ENCODE data around the gene GAPDH.
A peak's percentile ranks its signal among the peaks of the same experiment; 100 is the strongest.
"Not testable (repeated sequence)": the region's sequence is repeated elsewhere in the genome, so short reads cannot be mapped to it uniquely, and the experiment has no call there.

The GAPDH gene

GRCh38 chr12:6563448-6564050 is 29.2 kb downstream of the GAPDH start:
- peak; percentile 71 for DNase-seq (ENCODE audit: low read depth)

GRCh38 chr12:6567112-6567670 is 32.9 kb downstream of the GAPDH start:
- no peak for DNase-seq (ENCODE audit: low read depth)

- DNase-seq (ENCODE audit: low read depth): no peak
Measured at GRCh38 chr12:6569312-6569711, 35.0 kb downstream of the GAPDH start.

- DNase-seq (ENCODE audit: low read depth): no peak
Measured at GRCh38 chr12:6569786-6570185, 35.5 kb downstream of the GAPDH start.

- DNase-seq (ENCODE audit: low read depth): no peak
Measured at GRCh38 chr12:6570264-6570887, 36.1 kb downstream of the GAPDH start.

- DNase-seq (ENCODE audit: low read depth): no peak
Measured at GRCh38 chr12:6573001-6573400, 38.7 kb downstream of the GAPDH start.

GRCh38 chr12:6574576-6575295 is 40.4 kb downstream of the GAPDH start:
- no peak for DNase-seq (ENCODE audit: low read depth)

- DNase-seq (ENCODE audit: low read depth): no peak
Measured at GRCh38 chr12:6575648-6576047, 41.3 kb downstream of the GAPDH start.

GRCh38 chr12:6582196-6582595 is 47.9 kb downstream of the GAPDH start:
- no peak for DNase-seq (ENCODE audit: low read depth)

- DNase-seq (ENCODE audit: low read depth): no peak
Measured at GRCh38 chr12:6582959-6583358, 48.6 kb downstream of the GAPDH start.

GRCh38 chr12:6584293-6584692 is 50.0 kb downstream of the GAPDH start:
- no peak for DNase-seq (ENCODE audit: low read depth)

- DNase-seq (ENCODE audit: low read depth): not testable (repeated sequence)
Measured at GRCh38 chr12:6586569-6586968, 52.3 kb downstream of the GAPDH start.
